Activated naive CD4-positive, alpha-beta T cell treated with anti-CD3 and anti-CD28 coated beads for 36 hours (primary cell): Measurements from ENCODE around the gene DYRK4. TPM values are rescaled to one million over a fixed set of nuclear protein-coding genes. Genes with fewer than 3 reads are reported as not detected.

Experiments
- CTCF ChIA-PET: fragments of 350-600 bp; sonication (Branson Sonifier 250); formaldehyde crosslinking; loops from one replicate; lab custom pipeline; 2021; ENCODE audit warnings: antibody characterized with exemption; lab: Charles Lee
- DNase-seq: peaks from one replicate; pipeline ENCODE4 v3.0.0-alpha.2; 2020
- H3K27ac Mint-ChIP-seq: one replicate; pipeline ENCODE4 v1.8.0; 2021; ENCODE audit warnings: mild to moderate bottlenecking, mixed read lengths
- H3K27me3 Mint-ChIP-seq: one replicate; pipeline ENCODE4 v1.8.0; 2021; ENCODE audit warnings: low read depth, mixed read lengths
- H3K36me3 Mint-ChIP-seq: one replicate; pipeline ENCODE4 v1.8.0; 2021; ENCODE audit warnings: low read depth, mixed read lengths
- H3K4me1 Mint-ChIP-seq: one replicate; pipeline ENCODE4 v1.8.0; 2021; ENCODE audit warnings: low read depth, mixed read lengths
- H3K4me3 Mint-ChIP-seq: one replicate; pipeline ENCODE4 v1.8.0; 2021; ENCODE audit warnings: mild to moderate bottlenecking, moderate library complexity, mixed read lengths
- H3K9me3 Mint-ChIP-seq: one replicate; pipeline ENCODE4 v1.8.0; 2021; ENCODE audit warnings: mixed read lengths
- intact Hi-C: fragments of 100-400 bp; cut with micrococcal nuclease; formaldehyde crosslinking; loops from one replicate; pipeline ENCODE4 v1.15.1; 2023
- total RNA-seq, 2 experiments: library from RNA; stranded (reverse); gene quantifications; one replicate each; pipeline ENCODE4 v1.2.3, GENCODE V29; 2021

The DYRK4 gene
- total RNA-seq, 2 experiments from 2014 or later: 27.3 to 35.1 TPM

- Mint-ChIP-seq H3K9me3 (no peaks in the 10 kb centered on the region), H3K27me3 (no peaks in the 10 kb centered on the region), H3K36me3 (peaks cover 2% of the 10 kb centered on the region), H3K27ac (peak overlapping the region; percentile 83), H3K4me3 (peak overlapping the region; percentile 98), H3K4me1 (peaks cover 40% of the 10 kb centered on the region)
- intact Hi-C loops: loop anchor here (2.0 to 10.0 kb wide), 4 partner anchors 159 to 327 kb away; partner anchors contain the start of gene TIGAR
- no peak for DNase-seq
- CTCF ChIA-PET: interaction anchor here (1.3 kb wide), 1 partner anchor 43 kb away, joined by 8 read pairs; no protein-coding TSS in a partner anchor
Measured at GRCh38 chr12:4648104-4648500, 86.1 kb downstream of the DYRK4 start.

DNA sequence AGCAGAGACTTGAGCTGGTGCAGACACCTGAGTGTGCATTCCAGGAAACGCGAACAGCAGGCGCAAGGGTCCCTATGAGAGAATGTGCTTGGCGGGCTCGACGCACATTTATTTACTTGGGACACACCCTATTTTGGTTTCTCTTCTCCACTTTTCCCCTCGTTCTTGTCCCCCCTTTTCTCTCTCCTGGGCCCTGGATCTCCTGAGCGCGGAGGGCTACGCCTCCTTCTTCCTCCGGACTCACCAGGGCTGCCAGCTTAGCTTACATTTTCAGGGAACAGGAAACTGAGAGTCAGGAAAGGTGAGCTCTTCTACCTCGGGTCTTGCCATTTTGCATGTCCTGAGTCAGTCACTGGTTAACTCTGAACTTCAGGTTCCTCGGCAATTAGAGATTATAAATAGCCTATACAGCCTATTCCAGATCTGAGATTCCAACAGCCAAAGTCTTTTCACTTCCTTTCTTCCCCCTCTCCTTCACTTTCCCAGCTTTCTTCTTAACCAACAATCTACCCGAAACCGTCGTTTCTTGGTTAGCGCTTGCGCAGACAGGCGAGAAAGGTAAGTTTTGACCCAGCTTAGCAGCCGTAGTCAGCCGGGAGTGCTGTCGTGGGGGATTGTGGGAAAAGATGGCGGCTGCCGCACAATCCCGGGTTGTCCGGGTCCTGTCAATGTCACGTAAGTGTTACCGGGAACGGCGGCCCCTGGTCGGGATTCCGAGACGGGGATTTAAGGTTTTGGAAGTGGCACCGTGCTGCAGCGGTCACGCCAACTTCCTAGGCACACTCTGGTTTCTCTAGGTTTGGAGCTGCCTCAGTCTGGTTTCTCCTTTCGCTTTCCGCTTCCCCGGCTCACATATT, 86.7 kb downstream of the DYRK4 start, which contains the start of the genes AKAP3 and NDUFA9:
Gene AKAP3, minus strand, starts transcription at position 551 of the 857 bp plus-strand sequence. CDS start 10,855 bp downstream, outside the sequence.
Gene NDUFA9, plus strand, starts transcription at position 614 of the 857 bp plus-strand sequence. Its CDS starts 13 bp downstream, at position 627.
- Mint-ChIP-seq H3K4me3 (peak within 1 kb of the TSS; percentile 98), H3K9me3 (no peaks in the 10 kb centered on the region), H3K27me3 (no peaks in the 10 kb centered on the region), H3K27ac (peak within 1 kb of the TSS; percentile 83), H3K4me1 (peaks cover 47% of the 10 kb centered on the region), H3K36me3 (peaks cover 4% of the 10 kb centered on the region)
- peak; percentile 90 for DNase-seq
- intact Hi-C loops: loop anchor here (1.0 to 10.0 kb wide), 7 partner anchors 44 to 775 kb away; partner anchors contain the start of genes PARP11, RAD51AP1 and TIGAR
- CTCF ChIA-PET: interaction anchor here (0.7 to 1.3 kb wide), 3 partner anchors 10 to 44 kb away, joined by 3 to 8 read pairs (median 3); no protein-coding TSS in a partner anchor

DNA sequence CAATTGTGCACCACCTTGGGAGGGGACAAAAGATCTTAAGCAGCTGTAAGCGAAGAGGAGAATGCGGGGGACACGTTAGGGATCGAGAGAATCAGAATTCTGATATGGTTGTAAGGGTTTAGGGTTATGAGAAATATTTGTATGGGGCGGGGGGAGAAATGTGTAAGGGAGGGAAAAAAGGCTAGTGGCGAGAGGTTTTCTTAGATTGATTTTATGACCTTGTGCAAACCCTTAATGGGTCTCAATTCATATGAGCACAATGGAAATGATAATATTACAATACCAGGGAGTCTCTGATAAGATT, 87.3 kb downstream of the DYRK4 start:
- H3K4me3 Mint-ChIP-seq: peak overlapping the region; percentile 98
- no peak for DNase-seq
- H3K27ac Mint-ChIP-seq: peak overlapping the region; percentile 83
- peaks cover 4% of the 10 kb centered on the region for H3K36me3 Mint-ChIP-seq
- no peaks in the 10 kb centered on the region for H3K9me3 Mint-ChIP-seq
- H3K27me3 Mint-ChIP-seq: no peaks in the 10 kb centered on the region
- intact Hi-C loops: loop anchor here (1.0 to 10.0 kb wide), 7 partner anchors 45 to 776 kb away; partner anchors contain the start of genes PARP11, RAD51AP1 and TIGAR
- H3K4me1 Mint-ChIP-seq: peaks cover 48% of the 10 kb centered on the region
- CTCF ChIA-PET: interaction anchor here (1.0 to 1.3 kb wide), 4 partner anchors 9 to 227 kb away, joined by 3 to 8 read pairs (median 4); no protein-coding TSS in a partner anchor

DNA sequence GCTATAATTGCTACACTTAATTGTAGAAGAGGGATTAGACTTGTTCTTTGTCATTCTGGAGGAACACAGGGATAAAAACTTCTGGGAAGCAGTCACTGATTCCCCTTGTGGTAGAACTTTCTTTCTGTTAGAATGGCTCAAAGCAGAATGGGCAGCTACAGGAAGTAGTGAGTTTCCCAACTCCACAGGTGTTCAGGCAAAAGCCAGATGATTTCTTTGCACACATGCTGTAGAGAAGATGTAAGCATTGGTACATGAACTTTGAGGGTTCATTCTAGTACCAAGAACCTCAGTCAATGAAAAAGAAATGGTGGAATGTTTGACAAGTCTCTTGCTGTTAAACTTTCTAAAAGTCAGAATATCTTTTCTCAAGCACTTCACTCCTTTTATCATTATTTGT, 91.2 kb downstream of the DYRK4 start:
- H3K9me3 Mint-ChIP-seq: no peaks in the 10 kb centered on the region
- peak overlapping the region; percentile 7 for H3K27ac Mint-ChIP-seq
- DNase-seq: no peak
- H3K27me3 Mint-ChIP-seq: no peaks in the 10 kb centered on the region
- peaks cover 16% of the 10 kb centered on the region for H3K36me3 Mint-ChIP-seq
- intact Hi-C loops: no loop called here
- H3K4me3 Mint-ChIP-seq: no peak overlapping the region
- peaks cover 36% of the 10 kb centered on the region for H3K4me1 Mint-ChIP-seq
- CTCF ChIA-PET: no interaction called here

GRCh38 chr12:4653691-4654090, 91.7 kb downstream of the DYRK4 start:
- Mint-ChIP-seq H3K36me3 (peaks cover 16% of the 10 kb centered on the region), H3K27ac (peak overlapping the region; percentile 31), H3K9me3 (no peaks in the 10 kb centered on the region), H3K4me3 (no peak overlapping the region), H3K27me3 (no peaks in the 10 kb centered on the region), H3K4me1 (peaks cover 34% of the 10 kb centered on the region)
- CTCF ChIA-PET: interaction anchor here (1.1 kb wide), 1 partner anchor 9 kb away, joined by 3 read pairs; no protein-coding TSS in a partner anchor
- intact Hi-C loops: no loop called here
- DNase-seq: no peak

Other genes with a start within 250 kb of the DYRK4 start
- 10 to 100 TPM; 10.3 to 12.8 TPM for gene TIGAR, start 241.0 kb upstream of the DYRK4 start, total RNA-seq
- gene FGF23, start 182.5 kb upstream of the DYRK4 start, total RNA-seq: not detected
- gene FGF6, start 116.4 kb upstream of the DYRK4 start, total RNA-seq: not detected
- gene RAD51AP1, start 23.3 kb upstream of the DYRK4 start, total RNA-seq: 10 to 100 TPM; 69.5 to 76.5 TPM
- 1 to 10 TPM; 1.8 to 2.1 TPM for gene AKAP3, start 86.8 kb downstream of the DYRK4 start, total RNA-seq
- gene NDUFA9, start 86.9 kb downstream of the DYRK4 start, total RNA-seq: 100 to 1,000 TPM; 150 to 160 TPM
- gene GALNT8, start 158.2 kb downstream of the DYRK4 start, total RNA-seq: under 1 TPM; 0.26 to 0.42 TPM